Endodermal cell (in vitro differentiated cells): ENCODE data around the gene XPO4. TPM values are rescaled to one million over a fixed set of nuclear protein-coding genes. Genes with fewer than 3 reads are reported as not detected.

ENCODE experiments used
- DNase-seq: peaks from one replicate; pipeline ENCODE4 v3.0.0-alpha.2; 2017
- H3K27ac ChIP-seq: 2 replicates; pipeline ENCODE4 v1.5.1; 2013; ENCODE audit warnings: mild to moderate bottlenecking, low read depth, low read length, moderate library complexity
- H3K27me3 ChIP-seq: 2 replicates; pipeline ENCODE4 v1.6.1; 2013; ENCODE audit warnings: mild to moderate bottlenecking, low read length, moderate library complexity; ENCODE audit not compliant: insufficient read depth, control insufficient read depth, poor library complexity, severe bottlenecking
- H3K36me3 ChIP-seq: 2 replicates; pipeline ENCODE4 v1.7.0; 2013; ENCODE audit warnings: mild to moderate bottlenecking, low read length, moderate library complexity; ENCODE audit not compliant: control insufficient read depth, insufficient read depth
- H3K4me1 ChIP-seq: one replicate; pipeline ENCODE4 v1.7.0; 2013; ENCODE audit warnings: low read length; ENCODE audit not compliant: control insufficient read depth, insufficient read depth
- H3K4me3 ChIP-seq: 2 replicates; pipeline ENCODE4 v1.5.1; 2013; ENCODE audit warnings: mild to moderate bottlenecking, low read length, moderate library complexity
- H3K9ac ChIP-seq: 2 replicates; pipeline ENCODE4 v1.6.1; 2013; ENCODE audit warnings: mild to moderate bottlenecking, low read length, moderate library complexity; ENCODE audit not compliant: poor library complexity, severe bottlenecking; ENCODE audit errors: extremely low read depth
- H3K9me3 ChIP-seq: 2 replicates; pipeline ENCODE4 v1.6.1; 2013; ENCODE audit warnings: mild to moderate bottlenecking, low read length, moderate library complexity; ENCODE audit not compliant: control insufficient read depth
- H3K27ac Mint-ChIP-seq: 2 replicates; pipeline ENCODE4 v1.8.0; 2020; ENCODE audit warnings: mixed read lengths
- H3K27me3 Mint-ChIP-seq: 2 replicates; pipeline ENCODE4 v1.8.0; 2021; ENCODE audit warnings: mild to moderate bottlenecking, mixed read lengths; ENCODE audit not compliant: insufficient read depth
- H3K36me3 Mint-ChIP-seq: 2 replicates; pipeline ENCODE4 v1.8.0; 2020; ENCODE audit warnings: low read depth, mixed read lengths
- H3K4me1 Mint-ChIP-seq: 2 replicates; pipeline ENCODE4 v1.8.0; 2020; ENCODE audit warnings: mixed read lengths
- H3K4me3 Mint-ChIP-seq: 2 replicates; pipeline ENCODE4 v1.8.0; 2020; ENCODE audit warnings: mild to moderate bottlenecking, moderate library complexity, mixed read lengths
- H3K9me3 Mint-ChIP-seq: 2 replicates; pipeline ENCODE4 v1.8.0; 2020; ENCODE audit warnings: mild to moderate bottlenecking, mixed read lengths
- CTCF ChIP-seq: fragments of 200-600 bp; sonication (generic); conservative IDR thresholded peaks from 2 replicates; pipeline ENCODE4 v1.5.0; 2021; ENCODE audit warnings: antibody characterized with exemption, mild to moderate bottlenecking
- WGBS, 2 experiments: methylation state at CpG; one replicate each; pipeline versions ENCODE4 v1.1.5 to v1.1.7; 2013; ENCODE audit warnings: missing lambda C conversion rate in 2 of 2, mixed read lengths in 1 of 2; ENCODE audit not compliant: insufficient coverage in 1 of 2, insufficient read length in 1 of 2; 5-methylcytosine and 5-hydroxymethylcytosine counted together
- total RNA-seq, 2 donors: library from RNA; stranded (reverse); fragmentation: NEBNext Ultra II Directional in 1 of 2; extraction: Animal tissue kit (Norgen Biotek cat#: 25700) in 1 of 2; gene quantifications; 2 replicates in 1 of 2; 3 replicates in 1 of 2; pipeline ENCODE4 v1.2.1, GENCODE V29; 2021

Gene XPO4
- total RNA-seq, 2 donors from 2014 or later: 28.8 to 32.0 TPM

GRCh38 chr13:20911037-20911436 is 8.5 kb upstream of the XPO4 start:
- H3K9me3 ChIP-seq: peaks cover 7% of the 10 kb centered on the region
- no peaks in the 10 kb centered on the region for H3K36me3 ChIP-seq
- no peaks in the 10 kb centered on the region for H3K27me3 ChIP-seq
- H3K9ac ChIP-seq: no peak overlapping the region
- Mint-ChIP-seq H3K36me3 (no peaks in the 10 kb centered on the region), H3K27me3 (peaks cover 4% of the 10 kb centered on the region), H3K27ac (no peak overlapping the region), H3K9me3 (peaks cover 10% of the 10 kb centered on the region), H3K4me1 (no peaks in the 10 kb centered on the region), H3K4me3 (no peak overlapping the region)
- no peak overlapping the region for H3K4me3 ChIP-seq
- 92 to 97% methylated on average over 6 of the region's 6 CpGs for WGBS, 2 experiments
- no peak overlapping the region for H3K27ac ChIP-seq
- no peak for TF ChIP-seq CTCF
- no peak for DNase-seq
- H3K4me1 ChIP-seq: no peaks in the 10 kb centered on the region

GRCh38 chr13:20908714-20909497 is 6.4 kb upstream of the XPO4 start:
- Mint-ChIP-seq H3K36me3 (no peaks in the 10 kb centered on the region), H3K4me1 (no peaks in the 10 kb centered on the region), H3K9me3 (peaks cover 10% of the 10 kb centered on the region), H3K27ac (no peak overlapping the region), H3K4me3 (no peak overlapping the region), H3K27me3 (peaks cover 4% of the 10 kb centered on the region)
- Histone ChIP-seq H3K27ac (no peak overlapping the region), H3K36me3 (no peaks in the 10 kb centered on the region), H3K4me1 (no peaks in the 10 kb centered on the region), H3K9me3 (peaks cover 7% of the 10 kb centered on the region), H3K27me3 (no peaks in the 10 kb centered on the region), H3K9ac (no peak overlapping the region), H3K4me3 (no peak overlapping the region)
- WGBS, 2 experiments: 78 to 79% methylated on average over 4 to 6 of the region's 6 CpGs
- no peak for TF ChIP-seq CTCF
- no peak for DNase-seq

- no peaks in the 10 kb centered on the region for H3K4me1 ChIP-seq
- Mint-ChIP-seq H3K27ac (no peak overlapping the region), H3K36me3 (peaks cover 3% of the 10 kb centered on the region), H3K27me3 (peaks cover 4% of the 10 kb centered on the region), H3K4me1 (peaks cover 13% of the 10 kb centered on the region), H3K9me3 (no peaks in the 10 kb centered on the region), H3K4me3 (no peak overlapping the region)
- H3K27me3 ChIP-seq: no peaks in the 10 kb centered on the region
- H3K9ac ChIP-seq: no peak overlapping the region
- DNase-seq: no peak
- no peak overlapping the region for H3K27ac ChIP-seq
- TF ChIP-seq CTCF: no peak
- H3K36me3 ChIP-seq: peaks cover under 1% of the 10 kb centered on the region
- no peaks in the 10 kb centered on the region for H3K9me3 ChIP-seq
- H3K4me3 ChIP-seq: no peak overlapping the region
Observed at GRCh38 chr13:20904908-20905307, 2.4 kb upstream of the XPO4 start.
